ENCODE results near the gene IGSF5. TPM values are rescaled to one million over a fixed set of nuclear protein-coding genes. Genes with fewer than 3 reads are reported as not detected.

IGSF5 gene
- total and polyA plus RNA-seq, 10 of the 15 experiments (the other 5 are each of a cell fraction or from before 2014, with no cell fraction given), result not detected

DNA sequence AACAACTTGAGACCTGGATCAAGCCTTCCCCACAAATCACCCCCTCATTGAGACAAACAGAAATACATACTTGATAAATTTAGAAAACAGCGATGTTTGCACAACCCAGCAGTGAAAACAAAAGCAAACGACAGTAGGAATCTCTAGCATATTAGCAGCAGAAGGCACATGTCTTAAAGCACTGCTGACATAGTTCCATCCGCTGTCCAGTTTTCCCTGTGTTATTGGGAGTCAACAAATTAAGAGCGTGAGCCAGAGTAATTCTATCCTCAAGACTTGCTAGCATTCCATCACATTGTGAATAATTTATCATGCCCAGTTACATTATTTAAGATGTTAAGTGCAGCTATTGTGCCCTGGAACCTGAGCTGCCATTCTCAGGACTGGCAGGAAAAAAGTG, 55.3 kb downstream of the IGSF5 start:
- WGBS (ENCODE audit: insufficient coverage, insufficient replicate concordance, low lambda C conversion rate, missing lambda C conversion rate), result 17% methylated on average over 4 of the region's 4 CpGs
- Histone ChIP-seq H4K20me1 (ENCODE audit: control insufficient read depth, insufficient read depth) (no peaks in the 10 kb centered on the region), H3K27me3 (replicated peaks in 1 of 2; ENCODE audit: control insufficient read depth in 2 of 2, insufficient read depth in 2 of 2, low read length in 1 of 2) (no peaks in the 10 kb centered on the region), H3K4me3 (no peak overlapping the region), H3K27ac (ENCODE audit: control insufficient read depth, insufficient read depth) (no peak overlapping the region), H3K79me2 (ENCODE audit: control insufficient read depth, insufficient read depth, low read length) (no peaks in the 10 kb centered on the region), H3K9ac (ENCODE audit: control insufficient read depth, insufficient read depth, low read length) (no peak overlapping the region), H3K36me3 (ENCODE audit: control insufficient read depth in 2 of 2, insufficient read depth in 2 of 2, low read length in 1 of 2) (no peaks in the 10 kb centered on the region), H3K4me2 (ENCODE audit: control insufficient read depth, insufficient read depth) (no peak overlapping the region), H3K9me3 (replicated peaks; ENCODE audit: control insufficient read depth, insufficient read depth, low read length) (no peaks in the 10 kb centered on the region; the same call in 2 of the 3 replicates), H3K4me1 (ENCODE audit: control insufficient read depth, insufficient read depth, low read length) (no peaks in the 10 kb centered on the region), H2AFZ (ENCODE audit: control insufficient read depth, low read depth, low read length) (no peak overlapping the region)
- RAD21 ChIA-PET (ENCODE audit: unreplicated experiment), result no interaction called here
- POLR2A ChIA-PET, result no interaction called here
- in situ Hi-C loops (cut with MboI), result no loop called here
- FAIRE-seq (no peak), ATAC-seq (no peak), DNase-seq (ENCODE audit: low read depth, low spot score) (no peak)
- TF ChIP-seq ZNF24 (IDR thresholded peaks at IDR 0.05), result no peak
- TF ChIP-seq TBL1XR1 (IDR thresholded peaks at IDR 0.05; ENCODE audit: low read depth, low read length), result no peak
- no peak for TF ChIP-seq NR2C2 (IDR thresholded peaks at IDR 0.05; ENCODE audit: borderline replicate concordance, control insufficient read depth, insufficient read length, low read depth)
- no peak for TF ChIP-seq NKRF (conservative IDR thresholded peaks at IDR 0.05)
- no peak for TF ChIP-seq ZNF217 (IDR thresholded peaks at IDR 0.05)
- TF ChIP-seq ZBTB11 (CRISPR knock-in tag; IDR thresholded peaks at IDR 0.05), result no peak
- no peak for TF ChIP-seq HDGF (IDR thresholded peaks at IDR 0.05)
- no peak for TF ChIP-seq TCF12 (IDR thresholded peaks at IDR 0.05; ENCODE audit: low read depth, low read length)
- TF ChIP-seq CEBPB (IDR thresholded peaks at IDR 0.05; ENCODE audit: borderline replicate concordance in 1 of 2, low read depth in 2 of 2, low read length in 2 of 2), result no peak
- no peak for TF ChIP-seq IRF4 (IDR thresholded peaks at IDR 0.05; ENCODE audit: low read depth, low read length)
- no peak for TF ChIP-seq TCF7 (IDR thresholded peaks at IDR 0.05; ENCODE audit: borderline replicate concordance)
- TF ChIP-seq PBX3 (IDR thresholded peaks at IDR 0.05; ENCODE audit: insufficient replicate concordance, low read depth, low read length), result no peak
- no peak for TF ChIP-seq STAT3 (IDR thresholded peaks at IDR 0.05; ENCODE audit: low read depth, low read length)
- intact Hi-C loops (cut with micrococcal nuclease; ENCODE audit: unreplicated experiment), result no loop called here
- CTCF ChIA-PET, result no interaction called here
- SMC1A ChIA-PET (ENCODE audit: uncharacterized antibody, unreplicated experiment), result no interaction called here
- BruUV-seq (replicated peaks), result no TSS peak

All from GM12878 (cell line).